ENCODE data around the gene APOOL.
A peak's percentile ranks its signal among the peaks of the same experiment; 100 is the strongest.

- TF ChIP-seq CTCF (IDR thresholded peaks at IDR 0.05) (no peak), POLR2A (IDR thresholded peaks at IDR 0.05) (no peak), POLR2AphosphoS5 (IDR thresholded peaks at IDR 0.05) (peak in 2 of 3 donors; percentile 70 to 82), EP300 (IDR thresholded peaks at IDR 0.05) (no peak)
Observed at GRCh38 chrX:85003655-85004244, at the start of gene APOOL.

All from stomach (tissue), 4 donors.